Lower lobe of right lung (tissue), 2 donors: ENCODE data around the gene RAPGEF3. TPM values are rescaled to one million over a fixed set of nuclear protein-coding genes. Genes with fewer than 3 reads are reported as not detected.

ENCODE experiments used
- ATAC-seq, 2 donors: fragments of 200-7000 bp; cut with Tn5 transposase; one replicate each; pipeline ENCODE4 v1.9.1; 2020 to 2022; ENCODE audit warnings: mild to moderate bottlenecking in 2 of 2, moderate library complexity in 2 of 2
- DNase-seq: peaks from one replicate; pipeline ENCODE4 v3.0.0-alpha.2; 2020
- H3K27ac ChIP-seq: fragments of 200-600 bp; one replicate; pipeline ENCODE4 v1.8.0; 2022
- H3K27me3 ChIP-seq: fragments of 200-600 bp; one replicate; pipeline ENCODE4 v1.8.0; 2022; ENCODE audit warnings: low read depth
- H3K36me3 ChIP-seq: fragments of 200-600 bp; one replicate; pipeline ENCODE4 v1.8.0; 2022; ENCODE audit warnings: mild to moderate bottlenecking
- H3K4me1 ChIP-seq: fragments of 200-600 bp; one replicate; pipeline ENCODE4 v1.8.0; 2022
- H3K4me3 ChIP-seq: fragments of 200-600 bp; one replicate; pipeline ENCODE4 v1.8.0; 2022; ENCODE audit warnings: mild to moderate bottlenecking
- H3K9me3 ChIP-seq: fragments of 200-600 bp; one replicate; pipeline ENCODE4 v1.8.0; 2022
- intact Hi-C: fragments of 100-400 bp; cut with DNase I; formaldehyde crosslinking; loops from one replicate; pipeline ENCODE4 v1.11.0; 2022
- total RNA-seq: library from RNA; stranded (reverse); fragmentation: NEBNext Ultra II Directional; extraction: Animal tissue kit (Norgen Biotek cat#: 25700); gene quantifications from one replicate; pipeline ENCODE4 v1.2.1, GENCODE V29; 2021
- TF ChIP-seq, protein P1 (sequence below): fragments of 200-600 bp; IDR thresholded peaks from one replicate; pipeline ENCODE4 v1.8.0; 2022; ENCODE audit warnings: antibody characterized with exemption, mild to moderate bottlenecking
- donor health status: DM: no; HTN: yes; CAD: no; lungs with severe emphysema.

RAPGEF3 gene
- total RNA-seq, 1 donor from 2014 or later, result 44.5 TPM

DNA sequence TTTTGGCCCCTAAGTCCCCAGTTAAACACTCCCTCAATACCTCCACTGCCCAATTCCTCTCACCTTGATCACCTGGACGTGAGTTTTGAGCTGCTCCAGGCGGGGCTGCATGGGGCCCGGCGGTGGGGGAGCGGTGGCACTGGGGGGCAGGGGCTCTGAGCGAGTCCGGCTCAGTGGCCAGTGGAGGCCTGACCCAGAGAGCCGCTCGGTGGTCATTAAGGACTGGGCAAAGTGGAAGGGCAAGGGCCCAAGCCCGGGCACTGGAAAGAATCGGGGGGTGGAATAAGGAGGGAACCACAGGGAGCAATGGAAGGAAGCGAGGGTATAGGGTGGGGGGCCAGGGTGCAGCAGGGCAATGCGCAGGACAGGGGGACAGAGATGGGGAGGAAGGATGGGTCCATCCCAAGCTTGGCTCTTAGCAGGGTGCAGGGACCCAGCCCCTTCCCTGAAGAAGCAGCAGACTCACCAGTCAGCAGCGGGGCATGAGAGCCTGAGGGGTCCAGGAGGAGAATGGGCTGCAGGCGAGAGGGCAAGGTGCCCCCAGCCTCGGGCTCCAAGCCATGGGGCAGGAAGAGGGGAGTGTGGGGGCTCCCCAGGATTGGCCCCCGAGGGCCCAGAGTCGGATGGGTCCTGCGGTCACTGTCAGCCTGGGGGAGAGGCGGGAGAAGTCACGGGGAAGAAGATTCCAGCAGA is 36.6 kb upstream of the RAPGEF3 start:
- Histone ChIP-seq H3K9me3 (no peaks in the 10 kb centered on the region), H3K27me3 (no peaks in the 10 kb centered on the region), H3K4me3 (no peak overlapping the region), H3K27ac (no peak overlapping the region), H3K4me1 (peaks cover 20% of the 10 kb centered on the region), H3K36me3 (peaks cover 88% of the 10 kb centered on the region)
- intact Hi-C loops, result no loop called here
- DNase-seq, result no peak
- TF ChIP-seq, protein P1, sequence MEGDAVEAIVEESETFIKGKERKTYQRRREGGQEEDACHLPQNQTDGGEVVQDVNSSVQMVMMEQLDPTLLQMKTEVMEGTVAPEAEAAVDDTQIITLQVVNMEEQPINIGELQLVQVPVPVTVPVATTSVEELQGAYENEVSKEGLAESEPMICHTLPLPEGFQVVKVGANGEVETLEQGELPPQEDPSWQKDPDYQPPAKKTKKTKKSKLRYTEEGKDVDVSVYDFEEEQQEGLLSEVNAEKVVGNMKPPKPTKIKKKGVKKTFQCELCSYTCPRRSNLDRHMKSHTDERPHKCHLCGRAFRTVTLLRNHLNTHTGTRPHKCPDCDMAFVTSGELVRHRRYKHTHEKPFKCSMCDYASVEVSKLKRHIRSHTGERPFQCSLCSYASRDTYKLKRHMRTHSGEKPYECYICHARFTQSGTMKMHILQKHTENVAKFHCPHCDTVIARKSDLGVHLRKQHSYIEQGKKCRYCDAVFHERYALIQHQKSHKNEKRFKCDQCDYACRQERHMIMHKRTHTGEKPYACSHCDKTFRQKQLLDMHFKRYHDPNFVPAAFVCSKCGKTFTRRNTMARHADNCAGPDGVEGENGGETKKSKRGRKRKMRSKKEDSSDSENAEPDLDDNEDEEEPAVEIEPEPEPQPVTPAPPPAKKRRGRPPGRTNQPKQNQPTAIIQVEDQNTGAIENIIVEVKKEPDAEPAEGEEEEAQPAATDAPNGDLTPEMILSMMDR, result no peak
- no peak for ATAC-seq

DNA sequence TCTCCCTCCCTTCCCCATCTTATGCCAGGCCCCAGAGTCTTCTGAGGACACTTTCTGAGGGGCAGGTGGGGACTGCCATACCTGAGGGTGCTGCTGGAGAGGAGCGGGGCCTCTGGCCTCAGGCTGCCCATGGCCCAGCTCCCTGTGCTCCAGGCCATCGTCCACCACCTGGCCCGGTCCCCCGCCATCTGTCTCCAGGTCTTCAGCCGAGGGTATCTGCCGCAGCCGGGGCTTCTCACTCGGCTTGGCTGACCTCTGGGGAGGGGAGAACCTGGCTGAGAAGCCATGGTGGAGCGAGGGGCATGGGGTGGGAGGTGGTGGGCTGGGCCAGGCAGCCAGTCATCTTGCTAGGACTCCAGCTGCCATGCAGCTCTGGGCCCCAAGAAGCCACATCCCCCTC is 36.0 kb upstream of the RAPGEF3 start:
- Histone ChIP-seq H3K27ac (no peak overlapping the region), H3K4me3 (no peak overlapping the region), H3K27me3 (no peaks in the 10 kb centered on the region), H3K36me3 (peaks cover 94% of the 10 kb centered on the region), H3K4me1 (peaks cover 14% of the 10 kb centered on the region), H3K9me3 (no peaks in the 10 kb centered on the region)
- intact Hi-C loops, result no loop called here
- no peak for DNase-seq
- TF ChIP-seq, protein P1, result no peak
- ATAC-seq, result no peak

DNA sequence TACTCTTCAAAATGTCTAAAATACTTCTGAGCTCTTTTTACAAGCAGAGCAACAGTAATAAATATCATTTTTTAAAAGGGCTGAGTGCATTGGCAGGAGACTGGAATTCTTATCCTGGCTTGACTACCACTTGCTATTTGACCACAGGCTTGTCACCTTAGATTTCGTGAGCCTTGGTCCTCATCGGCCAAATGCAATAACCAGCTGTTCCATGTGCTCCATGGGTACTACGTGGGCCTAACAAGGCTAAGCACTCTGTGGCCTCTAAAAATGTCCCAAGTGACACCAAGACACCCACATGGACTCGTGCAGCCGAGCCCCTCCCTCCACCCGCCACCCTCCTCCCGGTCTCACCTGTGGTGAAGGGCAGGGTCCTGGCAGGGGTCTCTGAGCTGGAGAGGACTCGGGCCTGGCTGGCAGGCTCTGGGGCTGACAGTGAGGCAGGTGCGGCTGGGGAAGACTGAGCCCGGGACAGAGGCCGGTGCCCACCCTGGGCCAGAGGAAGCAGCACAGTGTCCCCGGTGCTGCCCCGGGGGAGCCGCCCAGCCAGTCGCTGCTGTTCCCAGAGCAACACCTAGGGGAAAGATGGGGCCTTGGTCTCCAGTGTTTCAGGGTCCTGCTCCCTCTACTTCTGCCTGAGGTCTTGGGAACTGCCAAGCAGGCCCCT is 34.5 kb upstream of the RAPGEF3 start:
- Histone ChIP-seq H3K9me3 (no peaks in the 10 kb centered on the region), H3K4me1 (no peaks in the 10 kb centered on the region), H3K36me3 (peaks cover 98% of the 10 kb centered on the region), H3K4me3 (no peak overlapping the region), H3K27ac (no peak overlapping the region), H3K27me3 (no peaks in the 10 kb centered on the region)
- TF ChIP-seq, protein P1, result no peak
- DNase-seq (peak; percentile 38), ATAC-seq (no peak)
- intact Hi-C loops, result no loop called here

DNA sequence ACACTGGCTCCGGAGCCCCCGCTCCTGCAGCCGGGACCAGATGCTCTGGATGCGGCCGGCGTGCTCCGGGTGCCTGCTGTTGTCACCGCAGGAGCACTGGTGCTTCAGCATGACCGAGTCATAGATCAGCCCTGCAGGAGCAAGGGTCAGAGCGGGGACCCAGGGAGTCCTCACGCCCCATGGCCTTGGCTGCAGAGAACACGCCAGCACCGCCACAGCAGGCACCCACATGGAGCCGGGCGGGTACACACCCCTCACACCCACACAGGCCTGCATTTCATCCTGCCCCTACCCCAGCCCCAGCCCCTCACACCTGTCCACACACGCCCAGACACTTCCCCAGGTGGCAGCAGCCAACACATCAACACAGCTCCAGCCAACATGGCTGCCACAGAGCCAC is 33.2 kb upstream of the RAPGEF3 start:
- ATAC-seq (no peak), DNase-seq (peak; percentile 32)
- H3K9me3 ChIP-seq, result no peaks in the 10 kb centered on the region
- no peak overlapping the region for H3K27ac ChIP-seq
- peaks cover 100% of the 10 kb centered on the region for H3K36me3 ChIP-seq
- TF ChIP-seq, protein P1, result no peak
- H3K27me3 ChIP-seq, result no peaks in the 10 kb centered on the region
- no peaks in the 10 kb centered on the region for H3K4me1 ChIP-seq
- no peak overlapping the region for H3K4me3 ChIP-seq
- intact Hi-C loops, result no loop called here

DNA sequence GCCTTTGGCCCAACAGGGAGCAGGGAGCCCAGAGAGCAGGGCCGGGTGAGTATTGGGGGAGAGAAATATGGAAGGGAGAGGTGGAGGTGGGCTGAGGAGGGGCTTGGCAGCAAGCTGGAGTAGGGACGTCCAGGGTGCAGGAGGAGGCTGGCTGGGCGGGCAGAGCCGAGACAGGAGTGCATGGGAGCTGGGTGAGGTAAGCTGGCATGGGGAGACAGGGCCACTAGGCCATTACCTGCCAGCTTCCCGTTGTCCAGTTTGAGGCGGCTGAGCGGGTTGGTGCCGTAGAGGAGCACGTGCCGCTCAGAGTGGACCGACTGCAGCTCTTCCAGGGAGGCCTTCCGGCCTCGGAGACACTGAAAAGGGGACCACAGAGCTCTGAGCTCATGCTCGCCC is 32.7 kb upstream of the RAPGEF3 start:
- intact Hi-C loops, result no loop called here
- peaks cover 100% of the 10 kb centered on the region for H3K36me3 ChIP-seq
- H3K27ac ChIP-seq, result no peak overlapping the region
- DNase-seq, result peak; percentile 35
- no peak overlapping the region for H3K4me3 ChIP-seq
- no peaks in the 10 kb centered on the region for H3K9me3 ChIP-seq
- ATAC-seq, result no peak
- TF ChIP-seq, protein P1, result no peak
- H3K4me1 ChIP-seq, result no peaks in the 10 kb centered on the region
- H3K27me3 ChIP-seq, result no peaks in the 10 kb centered on the region
